ENCODE results near the gene HOOK2.

GRCh38 chr19:12730064-12730463, 45.3 kb downstream of the HOOK2 start:
- TF ChIP-seq CTCF (tag by site-specific recombination; IDR thresholded peaks at IDR 0.05) = no peak
- TF ChIP-seq ZNF398 (tag by site-specific recombination; IDR thresholded peaks at IDR 0.05) = no peak
- no peak for TF ChIP-seq ZNF785 (tag by site-specific recombination; IDR thresholded peaks at IDR 0.05)

All from HEK293 (cell line).